GM12878 (cell line): ENCODE measurements around the gene MYCN. TPM values are rescaled to one million over a fixed set of nuclear protein-coding genes. Genes with fewer than 3 reads are reported as not detected.

Experiments used
- ATAC-seq: fragments of 200-7000 bp; cut with Tn5 transposase; 3 replicates; pipeline ENCODE4 v1.9.1; 2020; ENCODE audit warnings: mild to moderate bottlenecking, moderate library complexity
- BruUV-seq: library from RNA; stranded (reverse); fragments of 400-500 nt; replicated peaks from 2 replicates; lab custom pipeline; 2021; lab: Mats Ljungman, UMichigan
- CTCF ChIA-PET: fragments of 300-600 bp; sonication (Branson Sonifier 250); formaldehyde crosslinking; extraction: SDS; loops from one replicate; lab custom pipeline; 2021; ENCODE audit warnings: inconsistent platforms; lab: Yijun Ruan, JAX
- POLR2A ChIA-PET: fragments of 350-600 bp; formaldehyde crosslinking; extraction: SDS; loops from one replicate; lab custom pipeline; 2021; ENCODE audit warnings: inconsistent platforms; lab: Charles Lee
- RAD21 ChIA-PET: fragments of 300-600 bp; sonication (Branson Sonifier 250); formaldehyde crosslinking; loops from one replicate; lab custom pipeline; 2023; ENCODE audit warnings: antibody characterized with exemption; ENCODE audit not compliant: unreplicated experiment; lab: Charles Lee
- SMC1A ChIA-PET: fragments of 300-600 bp; sonication (Branson Sonifier 250); formaldehyde crosslinking; loops from one replicate; lab custom pipeline; 2023; ENCODE audit not compliant: unreplicated experiment, uncharacterized antibody; lab: Charles Lee
- DNase-seq: peaks from one replicate; pipeline ENCODE4 v3.0.0-alpha.2; 2011; ENCODE audit warnings: low read depth, low spot score
- FAIRE-seq: peaks from 3 replicates; lab custom pipeline; 2011; peaks lifted over from hg19 to GRCh38; lab: Jason Lieb, UNC
- H2AFZ ChIP-seq: 2 replicates; pipeline ENCODE4 v1.6.0; 2011; ENCODE audit warnings: low read depth, low read length, control low read depth; ENCODE audit not compliant: control insufficient read depth
- H3K27ac ChIP-seq: 2 replicates; pipeline ENCODE4 v1.5.1; 2011; ENCODE audit warnings: control low read depth; ENCODE audit not compliant: control insufficient read depth, insufficient read depth
- H3K27me3 ChIP-seq, 2 experiments: replicated peaks in 1 of 2; 2 replicates each; pipeline versions ENCODE4 v1.6.0 to v1.6.1; 2011; ENCODE audit warnings: low read length in 1 of 2; ENCODE audit not compliant: control insufficient read depth in 2 of 2, insufficient read depth in 2 of 2
- H3K36me3 ChIP-seq, 2 experiments: 2 replicates each; pipeline ENCODE4 v1.5.1; 2011; ENCODE audit warnings: low read length in 1 of 2; ENCODE audit not compliant: control insufficient read depth in 2 of 2, insufficient read depth in 2 of 2
- H3K4me1 ChIP-seq: 2 replicates; pipeline ENCODE4 v1.6.1; 2011; ENCODE audit warnings: mild to moderate bottlenecking, low read length, moderate library complexity, mixed read lengths; ENCODE audit not compliant: control insufficient read depth, insufficient read depth
- H3K4me2 ChIP-seq: 2 replicates; pipeline ENCODE4 v1.6.0; 2011; ENCODE audit warnings: control low read depth; ENCODE audit not compliant: control insufficient read depth, insufficient read depth
- H3K4me3 ChIP-seq: fragments of 200-600 bp; sonication (generic); 2 replicates; pipeline ENCODE4 v1.5.1; 2016
- H3K79me2 ChIP-seq: 2 replicates; pipeline ENCODE4 v1.6.0; 2011; ENCODE audit warnings: low read length; ENCODE audit not compliant: control insufficient read depth, insufficient read depth
- H3K9ac ChIP-seq: 2 replicates; pipeline ENCODE4 v1.8.0; 2011; ENCODE audit warnings: low read length, control low read depth, mixed read lengths; ENCODE audit not compliant: control insufficient read depth, insufficient read depth
- H3K9me3 ChIP-seq: replicated peaks from 3 replicates; pipeline ENCODE4 v1.5.1; 2011; ENCODE audit warnings: mild to moderate bottlenecking, low read length; ENCODE audit not compliant: control insufficient read depth, insufficient read depth
- H4K20me1 ChIP-seq: 2 replicates; pipeline ENCODE4 v1.6.0; 2011; ENCODE audit not compliant: control insufficient read depth, insufficient read depth
- BCL11A ChIP-seq: IDR thresholded peaks from 2 replicates; pipeline ENCODE4 v1.6.1; 2011; ENCODE audit warnings: low read depth, low read length
- BRCA1 ChIP-seq: IDR thresholded peaks from 2 replicates; pipeline ENCODE4 v1.6.1; 2011; ENCODE audit warnings: low read depth, low read length, improper control_type of control experiment
- CBX3 ChIP-seq: fragments of 200-600 bp; sonication (generic); IDR thresholded peaks from 2 replicates; pipeline ENCODE4 v1.6.1; 2016; ENCODE audit warnings: low read depth, borderline replicate concordance
- CBX5 ChIP-seq: sonication (generic); IDR thresholded peaks from 2 replicates; pipeline ENCODE4 v1.6.1; 2016; ENCODE audit warnings: low read depth, moderate library complexity, mild to moderate bottlenecking, inconsistent platforms
- EGR1 ChIP-seq, 2 experiments: IDR thresholded peaks; 1 replicate in 1 of 2; 2 replicates in 1 of 2; pipeline ENCODE4 v1.6.1; 2011 to 2012; ENCODE audit warnings: low read depth in 2 of 2, low read length in 2 of 2, borderline replicate concordance in 1 of 2, mild to moderate bottlenecking in 1 of 2, moderate library complexity in 1 of 2
- ESRRA ChIP-seq: IDR thresholded peaks from 2 replicates; pipeline ENCODE4 v1.6.1; 2012; ENCODE audit warnings: mild to moderate bottlenecking, low read length, improper control_type of control experiment
- HDAC2 ChIP-seq: fragments of 200-600 bp; sonication (generic); IDR thresholded peaks from 2 replicates; pipeline ENCODE4 v1.6.1; 2017
- IKZF2 ChIP-seq, 2 experiments: fragments of 450-650 bp; IDR thresholded peaks; 2 replicates each; pipeline ENCODE4 v1.6.1; 2017; ENCODE audit warnings: mild to moderate bottlenecking in 2 of 2, moderate library complexity in 2 of 2
- PML ChIP-seq: IDR thresholded peaks from 2 replicates; pipeline ENCODE4 v1.6.1; 2012; ENCODE audit warnings: low read length, inconsistent platforms
- POU2F2 ChIP-seq: IDR thresholded peaks from 3 replicates; pipeline ENCODE4 v1.6.1; 2011; ENCODE audit warnings: low read depth, mild to moderate bottlenecking, low read length, borderline replicate concordance
- RELA ChIP-seq: fragments of 450-650 bp; IDR thresholded peaks from 2 replicates; pipeline ENCODE4 v1.8.0; 2014; ENCODE audit warnings: borderline replicate concordance; ENCODE audit not compliant: partially characterized antibody
- RFX5 ChIP-seq: IDR thresholded peaks from 2 replicates; pipeline ENCODE4 v1.6.1; 2011; ENCODE audit warnings: low read depth, low read length, improper control_type of control experiment
- YY1 ChIP-seq: IDR thresholded peaks from 2 replicates; pipeline ENCODE4 v1.6.1; 2011; ENCODE audit warnings: low read depth, mild to moderate bottlenecking, low read length
- ZNF384 ChIP-seq: IDR thresholded peaks from 2 replicates; pipeline ENCODE4 v1.6.1; 2012; ENCODE audit warnings: low read depth, mild to moderate bottlenecking, low read length, improper control_type of control experiment, borderline replicate concordance
- ZNF622 ChIP-seq: fragments of 450-650 bp; IDR thresholded peaks from 2 replicates; pipeline ENCODE4 v1.6.1; 2017; ENCODE audit warnings: mild to moderate bottlenecking, inconsistent platforms
- WGBS: methylation state at CpG from one replicate; pipeline ENCODE4 v1.1.6; 2016; ENCODE audit warnings: low lambda C conversion rate; ENCODE audit not compliant: insufficient replicate concordance, insufficient coverage; ENCODE audit errors: missing lambda C conversion rate; 5-methylcytosine and 5-hydroxymethylcytosine counted together
- in situ Hi-C: fragments of 300-500 bp; cut with MboI; formaldehyde crosslinking; loops from 9 replicates; pipeline ENCODE4 v1.14.3; 2018; ENCODE audit warnings: mixed read lengths
- intact Hi-C: fragments of 100-400 bp; cut with micrococcal nuclease; formaldehyde crosslinking; loops from one replicate; pipeline ENCODE4 v1.14.2; 2022; ENCODE audit not compliant: unreplicated experiment
- polyA plus RNA-seq, 11 experiments: library from polyadenylated mRNA; depleted of rRNA in 4 of 11; unstranded in 6 of 11; stranded (reverse) in 5 of 11; fragments of >200 nt; fragmentation: Nextera tagmentation in 4 of 11; fragmentation: Illumina TruSeq in 1 of 11; extraction: Ambion mirVana in 4 of 11; extraction: Trizol in 1 of 11; gene quantifications; 1 replicate in 1 of 11; 2 replicates in 10 of 11; pipeline versions ENCODE4 v1.2.1 to v1.2.3, GENCODE V29; 2011 to 2016; ENCODE audit warnings: inconsistent platforms in 2 of 11, missing spikeins in 2 of 11, low read depth in 1 of 11
- total RNA-seq, 4 experiments: library from RNA; depleted of rRNA in 3 of 4; stranded (reverse); fragments of >200 nt in 3 of 4; fragmentation: Illumina TruSeq in 1 of 4; extraction: Trizol in 1 of 4; gene quantifications; 2 replicates each; pipeline versions ENCODE4 v1.2.1 to v1.2.3, GENCODE V29; 2013 to 2021
- TF ChIP-seq, protein P1 (sequence below): IDR thresholded peaks from 2 replicates; pipeline ENCODE4 v1.6.1; 2012; ENCODE audit warnings: mild to moderate bottlenecking, low read depth, low read length
- TF ChIP-seq, protein P2 (sequence below): fragments of 450-650 bp; IDR thresholded peaks from 2 replicates; pipeline ENCODE4 v1.6.1; 2018; ENCODE audit warnings: borderline replicate concordance, mild to moderate bottlenecking; ENCODE audit not compliant: partially characterized antibody
- TF ChIP-seq, protein P3 (sequence below): fragments of 450-650 bp; IDR thresholded peaks from 2 replicates; pipeline ENCODE4 v1.6.1; 2017; ENCODE audit warnings: low read depth, mild to moderate bottlenecking, moderate library complexity

Gene MYCN
- total and polyA plus RNA-seq, 10 of the 15 experiments (the other 5 are each of a cell fraction or from before 2014, with no cell fraction given) = not detected

DNA sequence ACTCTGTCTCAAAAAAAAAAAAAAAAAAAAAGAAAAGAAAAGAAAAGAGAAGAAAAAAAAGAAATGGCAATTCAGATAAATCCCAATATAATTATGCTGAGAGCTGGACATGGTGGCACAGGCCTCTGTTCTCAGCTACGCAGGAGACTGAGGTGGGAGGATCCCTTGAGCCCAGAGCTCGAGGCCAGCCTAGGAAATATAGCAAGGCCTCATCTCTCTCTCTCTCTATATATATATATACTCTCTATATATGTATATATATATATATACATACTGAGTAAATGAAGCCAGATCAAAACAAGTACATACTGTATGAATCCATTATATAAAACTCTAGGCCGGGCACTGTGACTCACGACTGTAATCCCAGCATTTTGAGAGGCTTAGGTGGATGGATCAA, 30.6 kb upstream of the MYCN start:
- Histone ChIP-seq H4K20me1 (no peaks in the 10 kb centered on the region), H3K4me3 (no peak overlapping the region), H3K9me3 (no peaks in the 10 kb centered on the region), H3K27ac (no peak overlapping the region), H3K27me3 (no peaks in the 10 kb centered on the region; a peak in 1 of 4 replicates), H3K36me3 (no peaks in the 10 kb centered on the region), H2AFZ (no peak overlapping the region), H3K4me2 (no peak overlapping the region)
- RAD21 ChIA-PET = no interaction called here
- FAIRE-seq = no peak
- intact Hi-C loops = no loop called here
- 21% methylated on average over 4 of the region's 4 CpGs for WGBS
- no peak for DNase-seq
- no peak for ATAC-seq
- CTCF ChIA-PET = interaction anchor here (0.7 kb wide), 1 partner anchor 32 kb away, joined by 3 read pairs; no protein-coding TSS in a partner anchor
- BruUV-seq = no TSS peak
- TF ChIP-seq HDAC2 (no peak), BRCA1 (no peak), RFX5 (no peak), IKZF2 (IDR thresholded peaks at IDR 0.05) (no peak), CBX5 (no peak), ZNF384 (no peak), YY1 (no peak), BCL11A (no peak), PML (no peak), CBX3 (no peak), ESRRA (no peak), ZNF622 (no peak), POU2F2 (no peak), RELA (no peak), EGR1 (IDR thresholded peaks at IDR 0.05; ENCODE audit: borderline replicate concordance in 1 of 2, low read depth in 2 of 2, low read length in 2 of 2) (no peak)
- TF ChIP-seq, protein P1, sequence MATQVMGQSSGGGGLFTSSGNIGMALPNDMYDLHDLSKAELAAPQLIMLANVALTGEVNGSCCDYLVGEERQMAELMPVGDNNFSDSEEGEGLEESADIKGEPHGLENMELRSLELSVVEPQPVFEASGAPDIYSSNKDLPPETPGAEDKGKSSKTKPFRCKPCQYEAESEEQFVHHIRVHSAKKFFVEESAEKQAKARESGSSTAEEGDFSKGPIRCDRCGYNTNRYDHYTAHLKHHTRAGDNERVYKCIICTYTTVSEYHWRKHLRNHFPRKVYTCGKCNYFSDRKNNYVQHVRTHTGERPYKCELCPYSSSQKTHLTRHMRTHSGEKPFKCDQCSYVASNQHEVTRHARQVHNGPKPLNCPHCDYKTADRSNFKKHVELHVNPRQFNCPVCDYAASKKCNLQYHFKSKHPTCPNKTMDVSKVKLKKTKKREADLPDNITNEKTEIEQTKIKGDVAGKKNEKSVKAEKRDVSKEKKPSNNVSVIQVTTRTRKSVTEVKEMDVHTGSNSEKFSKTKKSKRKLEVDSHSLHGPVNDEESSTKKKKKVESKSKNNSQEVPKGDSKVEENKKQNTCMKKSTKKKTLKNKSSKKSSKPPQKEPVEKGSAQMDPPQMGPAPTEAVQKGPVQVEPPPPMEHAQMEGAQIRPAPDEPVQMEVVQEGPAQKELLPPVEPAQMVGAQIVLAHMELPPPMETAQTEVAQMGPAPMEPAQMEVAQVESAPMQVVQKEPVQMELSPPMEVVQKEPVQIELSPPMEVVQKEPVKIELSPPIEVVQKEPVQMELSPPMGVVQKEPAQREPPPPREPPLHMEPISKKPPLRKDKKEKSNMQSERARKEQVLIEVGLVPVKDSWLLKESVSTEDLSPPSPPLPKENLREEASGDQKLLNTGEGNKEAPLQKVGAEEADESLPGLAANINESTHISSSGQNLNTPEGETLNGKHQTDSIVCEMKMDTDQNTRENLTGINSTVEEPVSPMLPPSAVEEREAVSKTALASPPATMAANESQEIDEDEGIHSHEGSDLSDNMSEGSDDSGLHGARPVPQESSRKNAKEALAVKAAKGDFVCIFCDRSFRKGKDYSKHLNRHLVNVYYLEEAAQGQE = no peak
- TF ChIP-seq, protein P2, sequence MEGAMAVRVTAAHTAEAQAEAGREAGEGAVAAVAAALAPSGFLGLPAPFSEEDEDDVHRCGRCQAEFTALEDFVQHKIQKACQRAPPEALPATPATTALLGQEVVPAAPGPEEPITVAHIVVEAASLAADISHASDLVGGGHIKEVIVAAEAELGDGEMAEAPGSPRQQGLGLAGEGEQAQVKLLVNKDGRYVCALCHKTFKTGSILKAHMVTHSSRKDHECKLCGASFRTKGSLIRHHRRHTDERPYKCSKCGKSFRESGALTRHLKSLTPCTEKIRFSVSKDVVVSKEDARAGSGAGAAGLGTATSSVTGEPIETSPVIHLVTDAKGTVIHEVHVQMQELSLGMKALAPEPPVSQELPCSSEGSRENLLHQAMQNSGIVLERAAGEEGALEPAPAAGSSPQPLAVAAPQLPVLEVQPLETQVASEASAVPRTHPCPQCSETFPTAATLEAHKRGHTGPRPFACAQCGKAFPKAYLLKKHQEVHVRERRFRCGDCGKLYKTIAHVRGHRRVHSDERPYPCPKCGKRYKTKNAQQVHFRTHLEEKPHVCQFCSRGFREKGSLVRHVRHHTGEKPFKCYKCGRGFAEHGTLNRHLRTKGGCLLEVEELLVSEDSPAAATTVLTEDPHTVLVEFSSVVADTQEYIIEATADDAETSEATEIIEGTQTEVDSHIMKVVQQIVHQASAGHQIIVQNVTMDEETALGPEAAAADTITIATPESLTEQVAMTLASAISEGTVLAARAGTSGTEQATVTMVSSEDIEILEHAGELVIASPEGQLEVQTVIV = no peak
- TF ChIP-seq, protein P3, sequence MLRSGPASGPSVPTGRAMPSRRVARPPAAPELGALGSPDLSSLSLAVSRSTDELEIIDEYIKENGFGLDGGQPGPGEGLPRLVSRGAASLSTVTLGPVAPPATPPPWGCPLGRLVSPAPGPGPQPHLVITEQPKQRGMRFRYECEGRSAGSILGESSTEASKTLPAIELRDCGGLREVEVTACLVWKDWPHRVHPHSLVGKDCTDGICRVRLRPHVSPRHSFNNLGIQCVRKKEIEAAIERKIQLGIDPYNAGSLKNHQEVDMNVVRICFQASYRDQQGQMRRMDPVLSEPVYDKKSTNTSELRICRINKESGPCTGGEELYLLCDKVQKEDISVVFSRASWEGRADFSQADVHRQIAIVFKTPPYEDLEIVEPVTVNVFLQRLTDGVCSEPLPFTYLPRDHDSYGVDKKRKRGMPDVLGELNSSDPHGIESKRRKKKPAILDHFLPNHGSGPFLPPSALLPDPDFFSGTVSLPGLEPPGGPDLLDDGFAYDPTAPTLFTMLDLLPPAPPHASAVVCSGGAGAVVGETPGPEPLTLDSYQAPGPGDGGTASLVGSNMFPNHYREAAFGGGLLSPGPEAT = no peak
- TF ChIP-seq, all 136 proteins: peak for 0
- Histone ChIP-seq H3K79me2 (no peaks in the 10 kb centered on the region), H3K4me1 (no peaks in the 10 kb centered on the region), H3K9ac (no peak overlapping the region)
- ChIA-PET POLR2A (no interaction called here), SMC1A (no interaction called here)
- in situ Hi-C loops = no loop called here
